Natural killer cell (primary cell): Measurements from ENCODE around the gene TCN1. TPM values are rescaled to one million over a fixed set of nuclear protein-coding genes. Genes with fewer than 3 reads are reported as not detected.
"Not testable (repeated sequence)": the region's sequence is repeated elsewhere in the genome, so short reads cannot be mapped to it uniquely, and the experiment has no call there.

ENCODE experiments used
- ATAC-seq, 3 donors: fragments of 150-1000 bp in 2 of 3; fragments of 200-7000 bp in 1 of 3; cut with Tn5 transposase; 1 replicate in 1 of 3; 2 replicates in 2 of 3; pipeline ENCODE4 v1.10.0; 2021; ENCODE audit warnings: mild to moderate bottlenecking in 2 of 3, moderate library complexity in 2 of 3
- DNase-seq, 2 donors: peaks; one replicate each; pipeline versions ENCODE4 v3.0.0 to v3.0.0-alpha.2; 2013 to 2021; ENCODE audit warnings: mixed read lengths in 1 of 2
- H3K27ac ChIP-seq: one replicate; pipeline ENCODE4 v1.5.1; 2013; ENCODE audit warnings: mild to moderate bottlenecking, low read length
- H3K27me3 ChIP-seq: one replicate; pipeline ENCODE4 v1.6.1; 2013; ENCODE audit warnings: low read length; ENCODE audit not compliant: control insufficient read depth, insufficient read depth
- H3K36me3 ChIP-seq: one replicate; pipeline ENCODE4 v1.6.1; 2013; ENCODE audit warnings: low read length; ENCODE audit not compliant: control insufficient read depth, insufficient read depth
- H3K4me1 ChIP-seq: one replicate; pipeline ENCODE4 v1.6.1; 2013; ENCODE audit warnings: low read length; ENCODE audit not compliant: control insufficient read depth, insufficient read depth
- H3K4me3 ChIP-seq: one replicate; pipeline ENCODE4 v1.5.1; 2013; ENCODE audit warnings: low read length
- H3K9me3 ChIP-seq: one replicate; pipeline ENCODE4 v1.6.1; 2013; ENCODE audit warnings: low read length; ENCODE audit not compliant: control insufficient read depth, insufficient read depth
- H3K27ac Mint-ChIP-seq, 2 donors: one replicate each; pipeline ENCODE4 v1.8.0; 2022; ENCODE audit warnings: mild to moderate bottlenecking in 2 of 2, mixed read lengths in 2 of 2, moderate library complexity in 1 of 2
- H3K27me3 Mint-ChIP-seq, 2 donors: one replicate each; pipeline ENCODE4 v1.8.0; 2022; ENCODE audit warnings: low read depth in 2 of 2, mixed read lengths in 2 of 2
- H3K36me3 Mint-ChIP-seq: one replicate; pipeline ENCODE4 v1.8.0; 2022; ENCODE audit warnings: mixed read lengths
- H3K4me1 Mint-ChIP-seq, 2 donors: one replicate each; pipeline ENCODE4 v1.8.0; 2022; ENCODE audit warnings: mixed read lengths in 2 of 2
- H3K4me3 Mint-ChIP-seq: one replicate; pipeline ENCODE4 v1.8.0; 2022; ENCODE audit warnings: mild to moderate bottlenecking, moderate library complexity, mixed read lengths
- H3K9me3 Mint-ChIP-seq, 2 donors: one replicate each; pipeline ENCODE4 v1.8.0; 2022; ENCODE audit warnings: mixed read lengths in 2 of 2
- CTCF ChIP-seq: fragments of 200-600 bp; IDR thresholded peaks from one replicate; pipeline ENCODE4 v1.8.0; 2022; ENCODE audit warnings: antibody characterized with exemption
- WGBS: methylation state at CpG from one replicate; pipeline ENCODE4 v1.1.7; 2013; ENCODE audit warnings: missing lambda C conversion rate; ENCODE audit not compliant: insufficient coverage; 5-methylcytosine and 5-hydroxymethylcytosine counted together
- intact Hi-C: fragments of 100-400 bp; cut with micrococcal nuclease; formaldehyde crosslinking; loops from one replicate; pipeline ENCODE4 v1.14.2; 2022
- total RNA-seq, 4 donors: library from RNA; stranded (reverse); fragments of 120-200 nt in 1 of 4; gene quantifications; one replicate each; pipeline versions ENCODE4 v1.2.3 to v1.2.4, GENCODE V29; 2013 to 2022

Gene TCN1
- total RNA-seq, 3 donors from 2014 or later (not counting 1 experiment from before 2014, with no cell fraction given), result 0.50 to 30.8 TPM; not detected in 1

- Mint-ChIP-seq H3K4me3 (no peak overlapping the region), H3K4me1 (peaks cover 14 to 32% of the 10 kb centered on the region in 2 donors), H3K27ac (no peak overlapping the region), H3K27me3 (no peaks in the 10 kb centered on the region), H3K36me3 (no peaks in the 10 kb centered on the region), H3K9me3 (peaks cover 0 to 2% of the 10 kb centered on the region in 2 donors)
- H3K27me3 ChIP-seq, result no peaks in the 10 kb centered on the region
- no peaks in the 10 kb centered on the region for H3K9me3 ChIP-seq
- DNase-seq (no peak), ATAC-seq (no peak)
- 61% methylated on average over 2 of the region's 2 CpGs for WGBS
- no peaks in the 10 kb centered on the region for H3K36me3 ChIP-seq
- H3K4me1 ChIP-seq, result no peaks in the 10 kb centered on the region
- H3K4me3 ChIP-seq, result no peak overlapping the region
- no peak overlapping the region for H3K27ac ChIP-seq
- no peak for TF ChIP-seq CTCF
- intact Hi-C loops, result no loop called here
Observed at GRCh38 chr11:59854871-59855270, 11.4 kb downstream of the TCN1 start.

GRCh38 chr11:59851416-59851815 lies 14.9 kb downstream of the TCN1 start:
- H3K36me3 ChIP-seq, H3K36me3 Mint-ChIP-seq, H3K4me3 Mint-ChIP-seq, intact Hi-C loops, ATAC-seq, H3K4me3 ChIP-seq, H3K9me3 Mint-ChIP-seq, H3K27me3 Mint-ChIP-seq, H3K4me1 ChIP-seq, DNase-seq, H3K27me3 ChIP-seq, H3K27ac Mint-ChIP-seq, H3K9me3 ChIP-seq, H3K27ac ChIP-seq, H3K4me1 Mint-ChIP-seq: not testable (repeated sequence)
- 73% methylated on average over 5 of the region's 5 CpGs for WGBS

- H3K4me3 Mint-ChIP-seq, H3K36me3 Mint-ChIP-seq, H3K27ac ChIP-seq, H3K27me3 Mint-ChIP-seq, H3K4me3 ChIP-seq, ATAC-seq, H3K4me1 ChIP-seq, H3K9me3 ChIP-seq, H3K4me1 Mint-ChIP-seq, H3K27me3 ChIP-seq, intact Hi-C loops, H3K27ac Mint-ChIP-seq, DNase-seq, H3K36me3 ChIP-seq, H3K9me3 Mint-ChIP-seq: not testable (repeated sequence)
- 83% methylated on average over 2 of the region's 2 CpGs for WGBS
Observed at GRCh38 chr11:59849551-59849950, 16.7 kb downstream of the TCN1 start.

GRCh38 chr11:59849129-59849528 lies 17.2 kb downstream of the TCN1 start:
- Mint-ChIP-seq H3K27me3 (no peaks in the 10 kb centered on the region), H3K4me1 (no peaks in the 10 kb centered on the region)
- no peak for TF ChIP-seq CTCF

GRCh38 chr11:59848439-59848838 lies 17.8 kb downstream of the TCN1 start:
- H3K4me1 ChIP-seq, H3K4me3 Mint-ChIP-seq, ATAC-seq, H3K27me3 Mint-ChIP-seq, H3K9me3 Mint-ChIP-seq, H3K4me3 ChIP-seq, H3K36me3 ChIP-seq, H3K36me3 Mint-ChIP-seq, H3K27me3 ChIP-seq, DNase-seq, H3K4me1 Mint-ChIP-seq, H3K27ac ChIP-seq, intact Hi-C loops, H3K27ac Mint-ChIP-seq, H3K9me3 ChIP-seq: not testable (repeated sequence)
- WGBS, result 94% methylated on average over 6 of the region's 6 CpGs

More at GRCh38 chr11:59849129-59849528, 17.2 kb downstream of the TCN1 start:
- no peak overlapping the region for H3K4me3 Mint-ChIP-seq
- 60% methylated on average over 1 of the region's 2 CpGs for WGBS
- H3K36me3 Mint-ChIP-seq, result no peaks in the 10 kb centered on the region
- Histone ChIP-seq H3K9me3 (no peaks in the 10 kb centered on the region), H3K36me3 (no peaks in the 10 kb centered on the region), H3K27ac (no peak overlapping the region), H3K27me3 (no peaks in the 10 kb centered on the region), H3K4me3 (no peak overlapping the region), H3K4me1 (no peaks in the 10 kb centered on the region)
- intact Hi-C loops, result no loop called here
- no peak overlapping the region for H3K27ac Mint-ChIP-seq
- H3K9me3 Mint-ChIP-seq, result no peaks in the 10 kb centered on the region
- DNase-seq, result no peak
- ATAC-seq, result no peak
